GM12865 (cell line): Measurements from ENCODE around the gene SPATS2L.
A peak's percentile ranks its signal among the peaks of the same experiment; 100 is the strongest.

Experiments
- DNase-seq: peaks from one replicate; pipeline ENCODE4 v3.0.0; 2010; ENCODE audit warnings: low read depth
- H3K4me3 ChIP-seq: 2 replicates; pipeline ENCODE4 v1.5.1; 2011; ENCODE audit warnings: mild to moderate bottlenecking, low read depth, low read length, control low read depth
- CTCF ChIP-seq: IDR thresholded peaks from 2 replicates; pipeline ENCODE4 v1.5.1; 2011; ENCODE audit warnings: low read length, control low read depth, low read depth, inconsistent platforms; ENCODE audit not compliant: insufficient read depth; ENCODE audit errors: missing control alignments

Gene SPATS2L

GRCh38 chr2:200507179-200507578, 200.7 kb downstream of the SPATS2L start:
- no peak for TF ChIP-seq CTCF
- DNase-seq = no peak
- H3K4me3 ChIP-seq = no peak overlapping the region

- peak; percentile 12 for DNase-seq
- peak overlapping the region; percentile 64 for H3K4me3 ChIP-seq
- TF ChIP-seq CTCF = no peak
Measured at GRCh38 chr2:200509235-200509611, 202.7 kb downstream of the SPATS2L start.

- peak within 1 kb of the TSS; percentile 83 for H3K4me3 ChIP-seq
- peak; percentile 96 for DNase-seq
- TF ChIP-seq CTCF = peak; percentile 90
Measured at GRCh38 chr2:200509612-200510433, 203.3 kb downstream of the SPATS2L start, which contains the start of gene KCTD18. Gene KCTD18 (minus strand): TSS chr2:200510068. CDS start chr2:200507016, 3,052 bp downstream.

GRCh38 chr2:200515155-200515554, 208.7 kb downstream of the SPATS2L start:
- no peak for DNase-seq
- no peak overlapping the region for H3K4me3 ChIP-seq

GRCh38 chr2:200523158-200523557, 216.7 kb downstream of the SPATS2L start:
- TF ChIP-seq CTCF = no peak

More at GRCh38 chr2:200515155-200515554, 208.7 kb downstream of the SPATS2L start:
- TF ChIP-seq CTCF = no peak

GRCh38 chr2:200523604-200524003, 217.1 kb downstream of the SPATS2L start:
- no peak for DNase-seq
- TF ChIP-seq CTCF = no peak
- no peak overlapping the region for H3K4me3 ChIP-seq

More at GRCh38 chr2:200523158-200523557, 216.7 kb downstream of the SPATS2L start:
- no peak overlapping the region for H3K4me3 ChIP-seq
- DNase-seq = no peak

GRCh38 chr2:200525066-200525465, 218.6 kb downstream of the SPATS2L start:
- DNase-seq = no peak
- no peak for TF ChIP-seq CTCF
- H3K4me3 ChIP-seq = no peak overlapping the region
